ENCODE measurements around the gene COX7B2. TPM values are rescaled to one million over a fixed set of nuclear protein-coding genes. Genes with fewer than 3 reads are reported as not detected.

Gene COX7B2
- polyA plus RNA-seq, 3 donors: not detected

GRCh38 chr4:46819095-46819494, 90.0 kb downstream of the COX7B2 start:
- Histone ChIP-seq H3K9me3 (replicated peaks in 1 of 2; ENCODE audit: control insufficient read depth in 1 of 2, insufficient read depth in 1 of 2, low read length in 2 of 2) (no peaks in the 10 kb centered on the region), H3K4me1 (ENCODE audit: control insufficient read depth in 1 of 2, insufficient read depth in 2 of 2, low read length in 2 of 2) (no peaks in the 10 kb centered on the region), H3K27ac (ENCODE audit: low read depth in 1 of 2, low read length in 2 of 2) (no peak overlapping the region), H4K20me1 (ENCODE audit: insufficient read depth, low read length) (no peaks in the 10 kb centered on the region), H3K4me3 (replicated peaks in 1 of 3; ENCODE audit: low read depth in 2 of 3, low read length in 3 of 3) (no peak overlapping the region), H3K4me2 (replicated peaks; ENCODE audit: extremely low read depth, low read length, poor library complexity, severe bottlenecking) (no peak overlapping the region), H3K9ac (ENCODE audit: insufficient read depth, low read length, poor library complexity, severe bottlenecking) (no peak overlapping the region), H3K36me3 (replicated peaks in 1 of 2; ENCODE audit: control insufficient read depth in 1 of 2, insufficient read depth in 2 of 2, low read length in 2 of 2) (no peaks in the 10 kb centered on the region), H3K79me2 (ENCODE audit: insufficient read depth, low read length) (no peaks in the 10 kb centered on the region), H3K27me3 (ENCODE audit: control insufficient read depth in 2 of 2, insufficient read depth in 2 of 2, low read length in 2 of 2) (no peaks in the 10 kb centered on the region), H2AFZ (ENCODE audit: insufficient read depth, low read depth, low read length, poor library complexity, severe bottlenecking) (no peak overlapping the region)
- intact Hi-C loops (cut with micrococcal nuclease): no loop called here
- no peaks in the 10 kb centered on the region for H3K4me1 Mint-ChIP-seq
- no peak overlapping the region for H3K4me3 Mint-ChIP-seq
- no peak for DNase-seq
- H3K27ac Mint-ChIP-seq: no peak overlapping the region
- no CpG with 5 or more reads among the region's 3 CpGs for WGBS (ENCODE audit: insufficient coverage)
- no peak for TF ChIP-seq CTCF (IDR thresholded peaks at IDR 0.05)
- H3K27me3 Mint-ChIP-seq (ENCODE audit: low read depth in 3 of 3): peaks cover 0 to 2% (median 2%) of the 10 kb centered on the region in 3 donors
- H3K9me3 Mint-ChIP-seq: peaks cover 0 to 7% (median 0%) of the 10 kb centered on the region in 7 donors
- no peaks in the 10 kb centered on the region for H3K36me3 Mint-ChIP-seq

GRCh38 chr4:46818604-46819003, 90.4 kb downstream of the COX7B2 start:
- no peaks in the 10 kb centered on the region for H4K20me1 ChIP-seq (ENCODE audit: insufficient read depth, low read length)
- no peak overlapping the region for H2AFZ ChIP-seq (ENCODE audit: insufficient read depth, low read depth, low read length, poor library complexity, severe bottlenecking)
- Mint-ChIP-seq H3K4me1 (no peaks in the 10 kb centered on the region), H3K36me3 (no peaks in the 10 kb centered on the region), H3K9me3 (peaks cover 0 to 6% (median 0%) of the 10 kb centered on the region in 7 donors), H3K4me3 (no peak overlapping the region), H3K27ac (no peak overlapping the region), H3K27me3 (ENCODE audit: low read depth in 3 of 3) (peaks cover 0 to 2% (median 2%) of the 10 kb centered on the region in 3 donors)
- no peaks in the 10 kb centered on the region for H3K4me1 ChIP-seq (ENCODE audit: control insufficient read depth in 1 of 2, insufficient read depth in 2 of 2, low read length in 2 of 2)
- no peak overlapping the region for H3K9ac ChIP-seq (ENCODE audit: insufficient read depth, low read length, poor library complexity, severe bottlenecking)
- no peak for TF ChIP-seq CTCF (IDR thresholded peaks at IDR 0.05)
- H3K36me3 ChIP-seq (replicated peaks in 1 of 2; ENCODE audit: control insufficient read depth in 1 of 2, insufficient read depth in 2 of 2, low read length in 2 of 2): no peaks in the 10 kb centered on the region
- H3K4me3 ChIP-seq (replicated peaks in 1 of 3; ENCODE audit: low read depth in 2 of 3, low read length in 3 of 3): no peak overlapping the region
- no peaks in the 10 kb centered on the region for H3K27me3 ChIP-seq (ENCODE audit: control insufficient read depth in 2 of 2, insufficient read depth in 2 of 2, low read length in 2 of 2)
- H3K9me3 ChIP-seq (replicated peaks in 1 of 2; ENCODE audit: control insufficient read depth in 1 of 2, insufficient read depth in 1 of 2, low read length in 2 of 2): no peaks in the 10 kb centered on the region
- no peak for DNase-seq
- H3K27ac ChIP-seq (ENCODE audit: low read depth in 1 of 2, low read length in 2 of 2): no peak overlapping the region
- no CpG with 5 or more reads among the region's 4 CpGs for WGBS (ENCODE audit: insufficient coverage)
- no peak overlapping the region for H3K4me2 ChIP-seq (replicated peaks; ENCODE audit: extremely low read depth, low read length, poor library complexity, severe bottlenecking)
- no peaks in the 10 kb centered on the region for H3K79me2 ChIP-seq (ENCODE audit: insufficient read depth, low read length)
- intact Hi-C loops (cut with micrococcal nuclease): no loop called here

Data from CD14-positive monocyte (primary cell).